ENCODE results near the gene TMEM229A. TPM values are rescaled to one million over a fixed set of nuclear protein-coding genes. Genes with fewer than 3 reads are reported as not detected.

TMEM229A gene
- total and polyA plus RNA-seq, 10 of the 15 experiments (the other 5 are each of a cell fraction or from before 2014, with no cell fraction given), result not detected

DNA sequence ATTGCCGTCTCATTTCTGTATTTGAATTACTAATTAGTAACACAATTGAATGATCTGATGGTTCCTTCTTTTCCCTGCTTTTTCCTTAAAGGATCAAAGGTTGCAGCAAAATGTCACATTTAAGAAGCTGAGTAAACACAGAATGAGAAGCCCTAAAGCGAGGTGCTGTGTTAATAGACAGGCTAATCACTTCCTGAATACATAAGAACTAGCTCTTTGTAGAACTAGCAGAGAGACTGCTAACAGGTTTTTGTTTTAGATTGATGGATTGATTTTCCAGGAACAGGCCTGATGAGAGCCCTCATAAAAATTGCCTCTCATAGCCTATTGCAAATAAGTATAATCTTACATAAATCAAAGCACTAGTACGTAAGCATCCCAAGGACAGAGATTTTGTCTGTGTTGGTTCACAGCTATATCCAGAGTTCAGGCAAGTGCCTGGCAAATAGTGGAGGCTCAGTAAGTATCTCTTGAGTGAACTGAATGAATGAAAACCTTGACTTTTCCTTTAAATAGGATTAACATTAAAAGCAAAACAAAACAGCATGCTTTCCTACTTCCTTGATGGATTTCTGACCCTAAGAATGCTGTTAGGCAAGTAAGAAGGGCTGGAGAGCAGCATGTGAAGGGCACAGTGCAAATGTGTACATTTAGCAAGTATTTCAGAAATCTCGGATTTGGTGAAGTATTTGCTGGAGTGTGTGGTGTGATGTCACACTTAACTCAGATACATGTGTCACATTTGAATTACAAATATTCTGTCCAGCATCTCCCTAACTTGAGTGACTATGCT, 3.3 kb downstream of the TMEM229A start:
- peaks cover 1 to 6% of the 10 kb centered on the region in 2 experiments for H3K27me3 ChIP-seq (replicated peaks in 1 of 2; ENCODE audit: control insufficient read depth in 2 of 2, insufficient read depth in 2 of 2, low read length in 1 of 2)
- SMC1A ChIA-PET (ENCODE audit: uncharacterized antibody, unreplicated experiment), result no interaction called here
- no peaks in the 10 kb centered on the region for H3K36me3 ChIP-seq (ENCODE audit: control insufficient read depth in 2 of 2, insufficient read depth in 2 of 2, low read length in 1 of 2)
- RAD21 ChIA-PET (ENCODE audit: unreplicated experiment), result no interaction called here
- no peak overlapping the region for H3K9ac ChIP-seq (ENCODE audit: control insufficient read depth, insufficient read depth, low read length)
- H3K79me2 ChIP-seq (ENCODE audit: control insufficient read depth, insufficient read depth, low read length), result no peaks in the 10 kb centered on the region
- 14% methylated on average over 4 of the region's 4 CpGs for WGBS (ENCODE audit: insufficient coverage, insufficient replicate concordance, low lambda C conversion rate, missing lambda C conversion rate)
- POLR2A ChIA-PET, result no interaction called here
- no peak overlapping the region for H3K27ac ChIP-seq (ENCODE audit: control insufficient read depth, insufficient read depth)
- no peak overlapping the region for H3K4me2 ChIP-seq (ENCODE audit: control insufficient read depth, insufficient read depth)
- no peak for ATAC-seq
- no TSS peak for BruUV-seq (replicated peaks)
- no peak overlapping the region for H3K4me3 ChIP-seq
- H4K20me1 ChIP-seq (ENCODE audit: control insufficient read depth, insufficient read depth), result no peaks in the 10 kb centered on the region
- intact Hi-C loops (cut with micrococcal nuclease; ENCODE audit: unreplicated experiment), result no loop called here
- in situ Hi-C loops (cut with MboI), result no loop called here
- no peaks in the 10 kb centered on the region for H3K9me3 ChIP-seq (replicated peaks; ENCODE audit: control insufficient read depth, insufficient read depth, low read length)
- CTCF ChIA-PET, result interaction anchor here (4.8 kb wide), 1 partner anchor 11 kb away, joined by 13 read pairs; no protein-coding TSS in a partner anchor
- no peak overlapping the region for H2AFZ ChIP-seq (ENCODE audit: control insufficient read depth, low read depth, low read length)
- no peak for DNase-seq (ENCODE audit: low read depth, low spot score)
- no peak for FAIRE-seq
- H3K4me1 ChIP-seq (ENCODE audit: control insufficient read depth, insufficient read depth, low read length), result no peaks in the 10 kb centered on the region
- no peak for TF ChIP-seq FOS (IDR thresholded peaks at IDR 0.05; ENCODE audit: borderline replicate concordance, extremely low read depth, insufficient read length)
- no peak for TF ChIP-seq IKZF2 (IDR thresholded peaks at IDR 0.05)
- TF ChIP-seq, protein P1, sequence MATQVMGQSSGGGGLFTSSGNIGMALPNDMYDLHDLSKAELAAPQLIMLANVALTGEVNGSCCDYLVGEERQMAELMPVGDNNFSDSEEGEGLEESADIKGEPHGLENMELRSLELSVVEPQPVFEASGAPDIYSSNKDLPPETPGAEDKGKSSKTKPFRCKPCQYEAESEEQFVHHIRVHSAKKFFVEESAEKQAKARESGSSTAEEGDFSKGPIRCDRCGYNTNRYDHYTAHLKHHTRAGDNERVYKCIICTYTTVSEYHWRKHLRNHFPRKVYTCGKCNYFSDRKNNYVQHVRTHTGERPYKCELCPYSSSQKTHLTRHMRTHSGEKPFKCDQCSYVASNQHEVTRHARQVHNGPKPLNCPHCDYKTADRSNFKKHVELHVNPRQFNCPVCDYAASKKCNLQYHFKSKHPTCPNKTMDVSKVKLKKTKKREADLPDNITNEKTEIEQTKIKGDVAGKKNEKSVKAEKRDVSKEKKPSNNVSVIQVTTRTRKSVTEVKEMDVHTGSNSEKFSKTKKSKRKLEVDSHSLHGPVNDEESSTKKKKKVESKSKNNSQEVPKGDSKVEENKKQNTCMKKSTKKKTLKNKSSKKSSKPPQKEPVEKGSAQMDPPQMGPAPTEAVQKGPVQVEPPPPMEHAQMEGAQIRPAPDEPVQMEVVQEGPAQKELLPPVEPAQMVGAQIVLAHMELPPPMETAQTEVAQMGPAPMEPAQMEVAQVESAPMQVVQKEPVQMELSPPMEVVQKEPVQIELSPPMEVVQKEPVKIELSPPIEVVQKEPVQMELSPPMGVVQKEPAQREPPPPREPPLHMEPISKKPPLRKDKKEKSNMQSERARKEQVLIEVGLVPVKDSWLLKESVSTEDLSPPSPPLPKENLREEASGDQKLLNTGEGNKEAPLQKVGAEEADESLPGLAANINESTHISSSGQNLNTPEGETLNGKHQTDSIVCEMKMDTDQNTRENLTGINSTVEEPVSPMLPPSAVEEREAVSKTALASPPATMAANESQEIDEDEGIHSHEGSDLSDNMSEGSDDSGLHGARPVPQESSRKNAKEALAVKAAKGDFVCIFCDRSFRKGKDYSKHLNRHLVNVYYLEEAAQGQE (IDR thresholded peaks at IDR 0.05; ENCODE audit: low read depth, low read length), result no peak
- TF ChIP-seq, protein P2, sequence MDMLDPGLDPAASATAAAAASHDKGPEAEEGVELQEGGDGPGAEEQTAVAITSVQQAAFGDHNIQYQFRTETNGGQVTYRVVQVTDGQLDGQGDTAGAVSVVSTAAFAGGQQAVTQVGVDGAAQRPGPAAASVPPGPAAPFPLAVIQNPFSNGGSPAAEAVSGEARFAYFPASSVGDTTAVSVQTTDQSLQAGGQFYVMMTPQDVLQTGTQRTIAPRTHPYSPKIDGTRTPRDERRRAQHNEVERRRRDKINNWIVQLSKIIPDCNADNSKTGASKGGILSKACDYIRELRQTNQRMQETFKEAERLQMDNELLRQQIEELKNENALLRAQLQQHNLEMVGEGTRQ (IDR thresholded peaks at IDR 0.05; ENCODE audit: borderline replicate concordance, low read depth, low read length), result no peak
- no peak for TF ChIP-seq E2F4 (IDR thresholded peaks at IDR 0.05; ENCODE audit: low read depth, low read length)
- no peak for TF ChIP-seq MTA3 (IDR thresholded peaks at IDR 0.05; ENCODE audit: borderline replicate concordance, low read length)
- TF ChIP-seq, protein P3, sequence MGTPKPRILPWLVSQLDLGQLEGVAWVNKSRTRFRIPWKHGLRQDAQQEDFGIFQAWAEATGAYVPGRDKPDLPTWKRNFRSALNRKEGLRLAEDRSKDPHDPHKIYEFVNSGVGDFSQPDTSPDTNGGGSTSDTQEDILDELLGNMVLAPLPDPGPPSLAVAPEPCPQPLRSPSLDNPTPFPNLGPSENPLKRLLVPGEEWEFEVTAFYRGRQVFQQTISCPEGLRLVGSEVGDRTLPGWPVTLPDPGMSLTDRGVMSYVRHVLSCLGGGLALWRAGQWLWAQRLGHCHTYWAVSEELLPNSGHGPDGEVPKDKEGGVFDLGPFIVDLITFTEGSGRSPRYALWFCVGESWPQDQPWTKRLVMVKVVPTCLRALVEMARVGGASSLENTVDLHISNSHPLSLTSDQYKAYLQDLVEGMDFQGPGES (IDR thresholded peaks at IDR 0.05), result no peak
- TF ChIP-seq SMAD5 (IDR thresholded peaks at IDR 0.05; ENCODE audit: low read depth), result no peak
- TF ChIP-seq SREBF2 (IDR thresholded peaks at IDR 0.05; ENCODE audit: low read length), result no peak
- no peak for TF ChIP-seq JUNB (IDR thresholded peaks at IDR 0.05)
- TF ChIP-seq, protein P4, sequence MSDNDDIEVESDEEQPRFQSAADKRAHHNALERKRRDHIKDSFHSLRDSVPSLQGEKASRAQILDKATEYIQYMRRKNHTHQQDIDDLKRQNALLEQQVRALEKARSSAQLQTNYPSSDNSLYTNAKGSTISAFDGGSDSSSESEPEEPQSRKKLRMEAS (IDR thresholded peaks at IDR 0.05; ENCODE audit: low read depth, low read length), result no peak
- TF ChIP-seq ZSCAN29 (IDR thresholded peaks at IDR 0.05), result no peak
- TF ChIP-seq, protein P5, sequence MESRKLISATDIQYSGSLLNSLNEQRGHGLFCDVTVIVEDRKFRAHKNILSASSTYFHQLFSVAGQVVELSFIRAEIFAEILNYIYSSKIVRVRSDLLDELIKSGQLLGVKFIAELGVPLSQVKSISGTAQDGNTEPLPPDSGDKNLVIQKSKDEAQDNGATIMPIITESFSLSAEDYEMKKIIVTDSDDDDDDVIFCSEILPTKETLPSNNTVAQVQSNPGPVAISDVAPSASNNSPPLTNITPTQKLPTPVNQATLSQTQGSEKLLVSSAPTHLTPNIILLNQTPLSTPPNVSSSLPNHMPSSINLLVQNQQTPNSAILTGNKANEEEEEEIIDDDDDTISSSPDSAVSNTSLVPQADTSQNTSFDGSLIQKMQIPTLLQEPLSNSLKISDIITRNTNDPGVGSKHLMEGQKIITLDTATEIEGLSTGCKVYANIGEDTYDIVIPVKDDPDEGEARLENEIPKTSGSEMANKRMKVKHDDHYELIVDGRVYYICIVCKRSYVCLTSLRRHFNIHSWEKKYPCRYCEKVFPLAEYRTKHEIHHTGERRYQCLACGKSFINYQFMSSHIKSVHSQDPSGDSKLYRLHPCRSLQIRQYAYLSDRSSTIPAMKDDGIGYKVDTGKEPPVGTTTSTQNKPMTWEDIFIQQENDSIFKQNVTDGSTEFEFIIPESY (IDR thresholded peaks at IDR 0.05), result no peak
- TF ChIP-seq CREM (IDR thresholded peaks at IDR 0.05; ENCODE audit: low read depth), result no peak
